Left ventricle myocardium inferior (tissue), 1 donor: ENCODE measurements around the gene AGAP3. TPM values are rescaled to one million over a fixed set of nuclear protein-coding genes. Genes with fewer than 3 reads are reported as not detected.

Experiments
- DNase-seq: peaks from one replicate; pipeline ENCODE4 v3.0.0-alpha.2; 2020
- H3K27ac ChIP-seq: fragments of 200-600 bp; replicated peaks from 2 replicates; pipeline ENCODE4 v1.8.0; 2021
- H3K27me3 ChIP-seq: fragments of 200-600 bp; 2 replicates; pipeline ENCODE4 v1.8.0; 2021; ENCODE audit warnings: low read depth
- H3K36me3 ChIP-seq: fragments of 200-600 bp; 2 replicates; pipeline ENCODE4 v1.8.0; 2021
- H3K4me1 ChIP-seq: fragments of 200-600 bp; 2 replicates; pipeline ENCODE4 v1.8.0; 2021
- H3K4me3 ChIP-seq: fragments of 200-600 bp; 2 replicates; pipeline ENCODE4 v1.8.0; 2021; ENCODE audit warnings: mild to moderate bottlenecking, moderate library complexity
- H3K9me3 ChIP-seq: fragments of 200-600 bp; replicated peaks from 2 replicates; pipeline ENCODE4 v1.8.0; 2021
- intact Hi-C: fragments of 100-400 bp; cut with micrococcal nuclease; formaldehyde crosslinking; loops from one replicate; pipeline ENCODE4 v1.11.0; 2022
- total RNA-seq: library from RNA; stranded (reverse); fragmentation: NEBNext Ultra II Directional; extraction: Animal tissue kit (Norgen Biotek cat#: 25700); gene quantifications from one replicate; pipeline ENCODE4 v1.2.1, GENCODE V29; 2021
- TF ChIP-seq, protein P1 (sequence below): fragments of 200-600 bp; IDR thresholded peaks from 2 replicates; pipeline ENCODE4 v1.8.0; 2021; ENCODE audit warnings: antibody characterized with exemption, mild to moderate bottlenecking, borderline replicate concordance
- donor health status: DM: no; HTN: yes; CAD: no; lungs with severe emphysema.

AGAP3 gene
- total RNA-seq, 1 donor from 2014 or later, result 51.0 TPM

DNA sequence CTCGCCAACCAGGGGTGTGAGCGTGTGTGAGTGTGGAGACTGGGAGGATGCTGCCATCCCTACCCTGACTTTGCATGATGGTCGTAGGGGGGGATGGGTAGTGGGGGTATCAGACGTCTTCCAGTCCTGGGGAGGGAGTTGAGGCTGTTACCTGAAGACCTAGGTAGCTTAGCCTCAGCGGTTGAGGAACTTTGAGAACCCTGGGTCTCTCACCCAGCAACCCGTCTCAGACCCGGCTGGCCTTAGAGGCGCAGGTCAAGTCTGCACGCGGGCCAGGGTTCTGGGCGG is 24.2 kb upstream of the AGAP3 start:
- Histone ChIP-seq H3K9me3 (no peaks in the 10 kb centered on the region), H3K27ac (peak overlapping the region; percentile 97), H3K4me1 (peaks cover 71% of the 10 kb centered on the region), H3K4me3 (peak overlapping the region; percentile 93), H3K36me3 (peaks cover 30% of the 10 kb centered on the region), H3K27me3 (no peaks in the 10 kb centered on the region)
- intact Hi-C loops, result no loop called here
- TF ChIP-seq, protein P1, sequence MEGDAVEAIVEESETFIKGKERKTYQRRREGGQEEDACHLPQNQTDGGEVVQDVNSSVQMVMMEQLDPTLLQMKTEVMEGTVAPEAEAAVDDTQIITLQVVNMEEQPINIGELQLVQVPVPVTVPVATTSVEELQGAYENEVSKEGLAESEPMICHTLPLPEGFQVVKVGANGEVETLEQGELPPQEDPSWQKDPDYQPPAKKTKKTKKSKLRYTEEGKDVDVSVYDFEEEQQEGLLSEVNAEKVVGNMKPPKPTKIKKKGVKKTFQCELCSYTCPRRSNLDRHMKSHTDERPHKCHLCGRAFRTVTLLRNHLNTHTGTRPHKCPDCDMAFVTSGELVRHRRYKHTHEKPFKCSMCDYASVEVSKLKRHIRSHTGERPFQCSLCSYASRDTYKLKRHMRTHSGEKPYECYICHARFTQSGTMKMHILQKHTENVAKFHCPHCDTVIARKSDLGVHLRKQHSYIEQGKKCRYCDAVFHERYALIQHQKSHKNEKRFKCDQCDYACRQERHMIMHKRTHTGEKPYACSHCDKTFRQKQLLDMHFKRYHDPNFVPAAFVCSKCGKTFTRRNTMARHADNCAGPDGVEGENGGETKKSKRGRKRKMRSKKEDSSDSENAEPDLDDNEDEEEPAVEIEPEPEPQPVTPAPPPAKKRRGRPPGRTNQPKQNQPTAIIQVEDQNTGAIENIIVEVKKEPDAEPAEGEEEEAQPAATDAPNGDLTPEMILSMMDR, result no peak
- no peak for DNase-seq

DNA sequence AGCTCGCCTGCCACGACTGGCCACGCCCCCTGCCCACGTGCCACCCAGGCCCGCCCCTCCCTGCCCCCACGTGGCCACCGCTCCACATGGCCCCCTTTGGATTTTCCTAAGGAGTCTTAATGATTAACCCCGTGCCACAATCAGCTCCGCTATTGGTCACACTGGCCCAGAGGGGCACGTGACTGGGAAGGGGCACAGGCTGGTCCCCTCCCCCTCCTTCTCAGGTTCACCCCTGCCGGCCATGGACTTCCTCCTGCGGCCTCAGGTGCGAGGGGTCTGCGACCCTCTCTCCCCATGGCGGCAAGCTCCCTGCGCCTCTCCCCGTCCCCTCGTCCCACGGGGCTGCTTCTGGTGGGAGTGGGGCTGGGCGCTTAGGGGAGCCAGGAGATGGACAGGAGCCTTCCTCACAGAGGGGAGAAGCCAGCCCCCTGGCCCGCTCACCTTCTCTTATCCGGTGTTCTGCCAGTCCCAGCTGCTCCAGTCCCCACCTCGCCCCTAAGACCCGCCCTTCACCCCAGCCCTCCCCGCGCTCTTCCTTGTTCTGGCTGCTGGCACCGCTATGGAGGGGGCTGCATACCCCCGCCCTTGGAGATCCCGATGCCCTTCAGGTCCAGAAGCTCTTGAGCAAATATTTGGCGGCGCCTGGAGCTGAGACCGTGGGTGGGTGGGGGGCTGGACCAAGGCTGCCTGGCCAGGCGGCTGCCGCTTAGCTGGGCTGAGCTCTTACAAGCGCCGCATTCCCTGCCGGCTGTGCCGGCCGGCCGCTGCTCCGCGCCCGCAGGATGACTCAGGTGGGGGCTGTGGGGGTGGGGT is 23.7 kb upstream of the AGAP3 start:
- Histone ChIP-seq H3K4me1 (peaks cover 66% of the 10 kb centered on the region), H3K9me3 (no peaks in the 10 kb centered on the region), H3K4me3 (peak overlapping the region; percentile 93), H3K27me3 (no peaks in the 10 kb centered on the region), H3K27ac (peak overlapping the region; percentile 67), H3K36me3 (peaks cover 35% of the 10 kb centered on the region)
- DNase-seq, result no peak
- intact Hi-C loops, result no loop called here
- TF ChIP-seq, protein P1, result no peak

DNA sequence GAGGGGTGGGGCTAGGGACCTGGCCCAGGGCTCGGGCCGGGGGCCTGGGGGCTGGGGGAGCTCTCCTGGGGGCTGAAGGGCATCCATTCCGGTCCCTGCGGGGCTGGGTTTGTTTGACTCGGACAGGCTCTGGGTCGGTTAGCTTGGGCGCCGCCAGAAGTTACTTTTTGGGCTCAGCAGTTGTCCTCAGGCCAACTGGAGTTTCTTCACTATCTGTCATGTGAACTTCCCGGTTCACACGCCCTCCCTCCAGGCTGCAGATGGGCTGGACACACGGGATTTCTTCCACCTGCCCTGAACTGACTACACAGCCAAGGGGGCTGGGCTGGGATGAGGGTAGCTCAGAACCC is 23.1 kb upstream of the AGAP3 start:
- H3K27ac ChIP-seq, result peak overlapping the region; percentile 67
- intact Hi-C loops, result no loop called here
- H3K4me1 ChIP-seq, result peaks cover 65% of the 10 kb centered on the region
- peaks cover 41% of the 10 kb centered on the region for H3K36me3 ChIP-seq
- no peak for DNase-seq
- TF ChIP-seq, protein P1, result no peak
- no peaks in the 10 kb centered on the region for H3K9me3 ChIP-seq
- H3K4me3 ChIP-seq, result peak overlapping the region; percentile 93
- no peaks in the 10 kb centered on the region for H3K27me3 ChIP-seq

DNA sequence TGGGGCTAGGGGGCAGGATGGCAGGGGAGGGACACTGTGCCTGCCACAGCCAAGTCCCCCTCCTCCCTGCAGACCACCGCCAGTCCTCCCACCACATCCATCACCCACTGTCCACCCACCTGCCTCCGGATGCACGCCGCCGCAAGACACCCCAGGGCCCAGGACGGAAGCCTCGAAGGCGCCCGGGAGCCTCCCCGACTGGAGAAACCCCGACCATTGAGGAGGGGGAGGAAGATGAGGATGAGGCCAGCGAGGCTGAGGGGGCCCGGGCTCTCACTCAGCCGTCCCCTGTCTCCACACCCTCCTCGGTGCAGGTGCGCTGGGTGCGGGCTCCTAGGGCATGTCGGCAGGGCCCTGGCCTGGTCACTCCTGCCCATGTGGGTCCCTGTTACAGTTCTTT is 21.8 kb upstream of the AGAP3 start:
- Histone ChIP-seq H3K9me3 (no peaks in the 10 kb centered on the region), H3K27me3 (no peaks in the 10 kb centered on the region), H3K4me1 (peaks cover 54% of the 10 kb centered on the region), H3K27ac (no peak overlapping the region), H3K4me3 (no peak overlapping the region), H3K36me3 (peaks cover 54% of the 10 kb centered on the region)
- intact Hi-C loops, result no loop called here
- no peak for DNase-seq
- TF ChIP-seq, protein P1, result no peak

- H3K27ac ChIP-seq, result no peak overlapping the region
- H3K4me3 ChIP-seq, result no peak overlapping the region
- H3K36me3 ChIP-seq, result peaks cover 59% of the 10 kb centered on the region
- TF ChIP-seq, protein P1, result no peak
- peaks cover 48% of the 10 kb centered on the region for H3K4me1 ChIP-seq
- no peaks in the 10 kb centered on the region for H3K27me3 ChIP-seq
- intact Hi-C loops, result no loop called here
- no peak for DNase-seq
- no peaks in the 10 kb centered on the region for H3K9me3 ChIP-seq
Observed at GRCh38 chr7:151064993-151065392, 21.3 kb upstream of the AGAP3 start.
